GM10248 (cell line): ENCODE data around the gene GINS1.

Experiments used
- CTCF ChIA-PET: fragments of 300-600 bp; sonication (Branson Sonifier 250); formaldehyde crosslinking; extraction: SDS; loops from one replicate; lab custom pipeline; 2021; ENCODE audit warnings: antibody characterized with exemption; lab: Yijun Ruan, JAX
- POLR2A ChIA-PET: fragments of 350-650 bp; sonication (Branson Sonifier 250); formaldehyde crosslinking; extraction: SDS; loops from one replicate; lab custom pipeline; 2020; ENCODE audit warnings: antibody characterized with exemption; lab: Yijun Ruan, JAX
- DNase-seq: peaks from one replicate; pipeline ENCODE4 v3.0.0; 2012; ENCODE audit errors: extremely low spot score
- TF ChIP-seq, protein P1 (sequence below): IDR thresholded peaks from 2 replicates; pipeline ENCODE4 v1.5.1; 2012; ENCODE audit warnings: mild to moderate bottlenecking, low read depth; ENCODE audit errors: extremely low read depth, missing control alignments, control extremely low read depth

Gene GINS1

DNA sequence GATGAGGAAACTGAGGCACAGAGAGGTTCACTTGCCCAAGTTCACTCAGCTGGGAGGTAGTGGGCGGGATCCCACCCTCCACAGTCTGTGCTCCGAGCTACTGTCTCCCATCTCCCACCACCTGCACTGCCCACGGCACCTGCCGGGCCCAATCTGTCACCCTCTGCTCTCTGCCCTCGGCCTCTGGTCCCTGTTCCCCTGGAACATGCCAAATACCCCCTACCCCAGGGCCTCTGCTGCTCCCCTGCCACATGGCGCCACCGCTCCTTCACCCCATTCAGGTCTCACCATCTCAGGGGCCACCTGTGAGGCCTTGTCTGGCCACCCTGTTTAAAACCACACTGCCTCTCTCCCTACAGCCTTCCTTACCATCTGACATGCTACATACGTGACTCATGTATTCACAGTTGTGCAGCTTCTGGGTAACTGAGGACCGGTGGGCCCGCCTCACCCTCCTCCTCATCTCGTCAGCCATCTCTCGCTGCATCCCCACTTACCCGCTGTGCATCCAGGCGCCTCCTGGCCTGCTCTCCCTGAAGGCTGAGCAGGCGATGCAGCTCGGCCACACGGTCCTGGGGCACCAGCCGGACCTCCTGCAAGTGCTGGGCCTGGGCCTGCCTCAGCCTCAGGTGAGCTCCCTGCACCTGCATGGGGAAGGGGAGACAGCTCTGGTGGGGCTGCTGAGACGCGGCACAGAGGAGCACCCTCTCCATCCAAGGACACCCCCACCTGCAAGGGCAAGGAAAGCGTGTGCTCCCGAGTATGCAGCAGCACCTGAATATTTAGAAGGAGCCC, 50.6 kb downstream of the GINS1 start:
- no peak for DNase-seq
- CTCF ChIA-PET, result interaction anchor here (1.3 kb wide), 1 partner anchor 11 kb away, joined by 4 read pairs; no protein-coding TSS in a partner anchor
- TF ChIP-seq, protein P1, sequence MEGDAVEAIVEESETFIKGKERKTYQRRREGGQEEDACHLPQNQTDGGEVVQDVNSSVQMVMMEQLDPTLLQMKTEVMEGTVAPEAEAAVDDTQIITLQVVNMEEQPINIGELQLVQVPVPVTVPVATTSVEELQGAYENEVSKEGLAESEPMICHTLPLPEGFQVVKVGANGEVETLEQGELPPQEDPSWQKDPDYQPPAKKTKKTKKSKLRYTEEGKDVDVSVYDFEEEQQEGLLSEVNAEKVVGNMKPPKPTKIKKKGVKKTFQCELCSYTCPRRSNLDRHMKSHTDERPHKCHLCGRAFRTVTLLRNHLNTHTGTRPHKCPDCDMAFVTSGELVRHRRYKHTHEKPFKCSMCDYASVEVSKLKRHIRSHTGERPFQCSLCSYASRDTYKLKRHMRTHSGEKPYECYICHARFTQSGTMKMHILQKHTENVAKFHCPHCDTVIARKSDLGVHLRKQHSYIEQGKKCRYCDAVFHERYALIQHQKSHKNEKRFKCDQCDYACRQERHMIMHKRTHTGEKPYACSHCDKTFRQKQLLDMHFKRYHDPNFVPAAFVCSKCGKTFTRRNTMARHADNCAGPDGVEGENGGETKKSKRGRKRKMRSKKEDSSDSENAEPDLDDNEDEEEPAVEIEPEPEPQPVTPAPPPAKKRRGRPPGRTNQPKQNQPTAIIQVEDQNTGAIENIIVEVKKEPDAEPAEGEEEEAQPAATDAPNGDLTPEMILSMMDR, result no peak
- POLR2A ChIA-PET, result no interaction called here

DNA sequence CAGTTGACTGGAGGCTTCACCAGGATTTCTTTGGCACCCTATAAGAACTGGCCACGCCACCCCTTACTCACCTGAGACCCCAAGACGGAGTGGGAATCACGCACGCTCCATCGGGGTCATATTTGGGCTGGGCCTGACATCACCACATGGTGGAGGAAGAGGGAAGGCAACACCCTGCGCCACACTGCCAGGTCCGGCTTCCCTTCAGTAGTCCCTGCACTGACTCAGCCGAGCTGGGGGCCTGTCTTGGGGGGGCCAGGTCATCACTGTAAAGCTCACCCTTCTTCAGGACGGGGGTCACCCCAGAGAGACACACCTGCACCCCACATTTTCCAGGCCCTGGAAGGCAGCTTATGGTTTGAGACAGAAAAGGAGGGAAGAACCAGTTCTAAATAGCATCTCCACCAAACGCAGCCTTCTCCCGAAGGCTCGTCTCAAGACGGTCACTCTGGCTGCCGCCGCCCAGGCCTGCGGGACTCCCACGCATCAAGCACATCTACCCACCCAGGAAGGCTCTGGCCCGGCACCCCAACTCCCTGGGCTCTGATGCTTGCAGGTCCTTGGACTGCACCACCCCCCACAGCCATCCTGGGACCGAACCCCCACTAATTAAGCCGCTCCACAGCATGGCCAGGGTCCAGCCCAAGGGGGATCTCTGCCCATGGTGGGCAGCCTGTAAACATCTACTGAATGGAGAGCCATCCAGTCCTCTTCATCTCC, 51.8 kb downstream of the GINS1 start:
- ChIA-PET POLR2A (no interaction called here), CTCF (interaction anchor here (1.4 kb wide), 1 partner anchor 12 kb away, joined by 3 read pairs; no protein-coding TSS in a partner anchor)
- DNase-seq, result no peak
- TF ChIP-seq, protein P1, result no peak

DNA sequence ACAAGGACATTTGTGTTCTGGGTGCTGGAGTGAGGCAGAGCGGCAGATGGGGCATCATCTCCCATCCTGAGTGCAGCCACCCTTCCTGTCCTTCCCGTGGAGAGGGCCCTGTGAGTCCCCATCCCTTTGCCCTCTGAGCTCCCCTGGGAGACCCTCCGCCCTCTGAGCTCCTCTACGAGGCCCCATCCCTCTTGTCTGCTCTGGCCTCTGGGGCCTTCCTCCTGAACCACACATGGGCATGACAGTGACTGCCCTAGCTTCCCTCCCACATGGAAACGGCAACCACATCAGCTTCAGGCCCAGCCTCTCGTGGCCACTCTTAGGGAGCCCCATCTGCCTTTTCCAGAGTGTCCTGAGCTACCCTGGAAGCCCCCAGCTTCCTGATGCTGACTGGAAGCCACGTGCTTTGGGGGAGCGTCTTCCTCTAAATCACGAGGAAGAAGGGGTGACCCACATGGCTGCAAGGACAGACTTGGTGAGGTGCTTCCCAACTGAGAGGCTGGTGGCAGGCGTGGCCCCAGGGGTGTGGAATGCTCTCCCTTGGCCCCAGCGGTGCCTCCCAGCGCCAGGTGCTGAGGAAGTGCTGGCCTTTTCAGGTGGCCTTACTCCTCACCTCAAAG, 52.6 kb downstream of the GINS1 start:
- ChIA-PET CTCF (interaction anchor here (1.4 kb wide), 1 partner anchor 13 kb away, joined by 3 read pairs; no protein-coding TSS in a partner anchor), POLR2A (no interaction called here)

DNA sequence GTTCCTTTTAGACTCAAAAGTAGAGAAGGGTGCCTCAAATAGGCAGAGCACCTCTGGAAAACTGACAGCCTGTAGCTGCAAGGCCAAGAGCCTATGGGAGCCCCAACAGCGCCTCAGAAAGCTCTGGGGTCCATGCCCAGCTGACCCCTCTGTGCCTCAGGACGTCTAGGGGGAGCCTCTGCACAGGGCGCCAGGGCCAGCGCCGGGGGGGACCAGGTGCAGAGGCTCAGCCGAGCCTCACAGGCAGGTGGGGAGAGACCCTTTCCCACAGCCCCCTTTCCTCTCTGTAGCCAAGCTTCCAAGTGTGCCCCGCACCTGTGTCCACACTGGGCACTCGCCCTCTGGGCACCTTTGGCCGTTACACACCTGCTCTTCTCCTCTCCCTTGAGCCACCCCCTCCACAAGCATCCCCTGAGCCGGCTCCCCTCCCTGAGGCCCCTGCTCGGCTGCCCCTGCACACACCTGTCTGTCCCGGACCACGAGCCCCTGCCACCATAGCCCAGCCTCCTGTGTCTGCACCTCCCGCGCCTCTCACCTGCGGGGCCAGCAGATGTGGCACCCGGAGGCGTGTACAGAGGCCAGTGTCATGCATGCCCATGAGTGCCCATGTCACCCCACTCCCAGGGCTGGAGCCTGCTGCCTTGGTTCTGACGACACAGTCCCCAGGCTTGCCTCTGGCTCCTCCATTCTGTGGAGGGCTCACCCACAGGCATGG, 53.2 kb downstream of the GINS1 start:
- DNase-seq, result no peak
- ChIA-PET CTCF (no interaction called here), POLR2A (no interaction called here)
- TF ChIP-seq, protein P1, result no peak

More for the DNA sequence above, 52.6 kb downstream of the GINS1 start:
- DNase-seq, result no peak
- TF ChIP-seq, protein P1, result no peak

DNA sequence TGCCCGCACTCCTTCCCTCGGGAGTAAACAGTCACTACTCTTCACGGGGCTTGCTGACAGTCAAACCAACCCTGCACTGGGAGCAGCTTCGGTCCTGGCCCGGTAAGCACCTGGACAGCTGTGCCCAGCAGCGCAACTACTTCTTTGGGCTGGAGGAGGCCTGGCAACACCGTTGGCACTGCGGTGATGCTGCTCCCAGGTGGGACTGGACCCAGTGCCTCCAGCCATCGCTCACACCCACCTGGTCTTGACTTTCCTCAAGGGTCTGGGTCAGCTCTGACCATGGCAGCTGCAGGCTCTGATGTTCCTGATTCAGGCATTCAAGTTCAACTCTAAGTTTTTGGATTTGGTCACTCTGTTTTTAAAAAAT, 53.8 kb downstream of the GINS1 start:
- ChIA-PET POLR2A (no interaction called here), CTCF (no interaction called here)
- no peak for DNase-seq
- TF ChIP-seq, protein P1, result no peak
